ENCODE data around the gene KRTDAP.

The KRTDAP gene

GRCh38 chr19:35458192-35458591 is 32.1 kb downstream of the KRTDAP start:
- H3K27me3 ChIP-seq = no peaks in the 10 kb centered on the region
- no peaks in the 10 kb centered on the region for H4K20me1 ChIP-seq
- no peak for TF ChIP-seq Cebpa-rat (IDR thresholded peaks at IDR 0.05)
- peak overlapping the region; percentile 94; the same call in 1 of the 2 replicates for H3K4me2 ChIP-seq
- H3K27ac ChIP-seq = no peak overlapping the region
- no peak overlapping the region for H3K9ac ChIP-seq
- H3K4me1 ChIP-seq = peaks cover 54% of the 10 kb centered on the region
- H3K4me3 ChIP-seq = no peak overlapping the region
- no peaks in the 10 kb centered on the region for H3K36me3 ChIP-seq
- H3K9me3 ChIP-seq = no peaks in the 10 kb centered on the region

DNA sequence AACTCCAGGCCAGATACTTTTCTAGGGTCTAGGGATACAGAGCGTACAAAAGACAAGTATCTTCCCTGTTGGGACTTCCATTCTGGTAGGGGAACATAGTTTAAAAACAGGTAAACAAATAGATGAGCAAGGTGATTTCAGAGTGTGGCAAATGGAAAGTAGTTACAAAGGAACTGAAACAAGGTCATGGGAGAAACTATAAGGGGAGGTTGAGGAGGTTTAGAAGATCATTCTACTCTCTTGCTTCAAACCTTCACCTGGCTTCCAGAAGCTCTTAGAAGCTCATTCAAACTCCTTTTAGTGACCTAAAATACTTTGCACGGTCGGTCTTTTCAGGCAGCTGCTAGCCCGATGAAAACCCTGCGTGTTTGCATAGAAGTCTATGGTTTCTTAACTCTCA is 33.1 kb downstream of the KRTDAP start:
- H3K27ac ChIP-seq = no peak overlapping the region
- no peaks in the 10 kb centered on the region for H3K9me3 ChIP-seq
- no peak overlapping the region for H3K4me3 ChIP-seq
- H3K4me2 ChIP-seq = no peak overlapping the region
- peaks cover 53% of the 10 kb centered on the region for H3K4me1 ChIP-seq
- TF ChIP-seq Cebpa-rat (IDR thresholded peaks at IDR 0.05) = no peak
- H3K9ac ChIP-seq = no peak overlapping the region
- H3K36me3 ChIP-seq = no peaks in the 10 kb centered on the region
- H3K27me3 ChIP-seq = no peaks in the 10 kb centered on the region
- no peaks in the 10 kb centered on the region for H4K20me1 ChIP-seq

GRCh38 chr19:35455616-35456201 is 34.6 kb downstream of the KRTDAP start:
- Histone ChIP-seq H3K4me1 (peaks cover 53% of the 10 kb centered on the region), H3K4me2 (0 out of 2 replicates have a peak overlapping the region, but pooled peaks have one; percentile 13), H3K27ac (no peak overlapping the region)

DNA sequence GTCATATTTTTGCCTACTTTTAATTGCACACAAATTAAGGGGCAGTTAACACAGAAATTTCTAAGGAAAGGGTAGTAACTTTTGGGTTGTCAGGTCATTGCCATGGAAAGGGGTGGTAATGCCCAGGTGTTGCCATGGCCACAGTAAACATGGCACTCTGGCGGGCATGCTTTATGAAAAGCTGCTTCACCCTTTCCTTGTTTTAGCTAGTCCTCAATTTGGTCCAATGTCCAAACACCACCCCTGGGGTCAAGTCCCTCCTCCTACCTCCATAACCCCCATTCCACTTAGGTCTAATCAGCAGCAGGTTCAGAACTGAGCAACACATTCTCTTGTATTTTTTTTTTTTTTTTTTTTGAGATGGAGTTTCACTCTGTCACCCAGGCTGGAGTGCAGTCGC is 35.6 kb downstream of the KRTDAP start:
- Histone ChIP-seq H3K27ac (no peak overlapping the region), H3K4me2 (no peak overlapping the region), H3K4me3 (no peak overlapping the region), H4K20me1 (no peaks in the 10 kb centered on the region), H3K4me1 (peaks cover 51% of the 10 kb centered on the region), H3K27me3 (no peaks in the 10 kb centered on the region), H3K36me3 (no peaks in the 10 kb centered on the region), H3K9ac (no peak overlapping the region), H3K9me3 (no peaks in the 10 kb centered on the region)
- TF ChIP-seq Cebpa-rat (IDR thresholded peaks at IDR 0.05) = no peak

More at GRCh38 chr19:35455616-35456201, 34.6 kb downstream of the KRTDAP start:
- H3K9me3 ChIP-seq = no peaks in the 10 kb centered on the region
- no peaks in the 10 kb centered on the region for H4K20me1 ChIP-seq
- no peak overlapping the region for H3K4me3 ChIP-seq
- H3K27me3 ChIP-seq = no peaks in the 10 kb centered on the region
- H3K9ac ChIP-seq = no peak overlapping the region
- no peak for TF ChIP-seq Cebpa-rat (IDR thresholded peaks at IDR 0.05)
- no peaks in the 10 kb centered on the region for H3K36me3 ChIP-seq

GRCh38 chr19:35451338-35452096 is 38.7 kb downstream of the KRTDAP start:
- Histone ChIP-seq H3K36me3 (no peaks in the 10 kb centered on the region), H3K9ac (no peak overlapping the region), H4K20me1 (no peaks in the 10 kb centered on the region), H3K4me3 (no peak overlapping the region), H3K27me3 (no peaks in the 10 kb centered on the region), H3K4me1 (peaks cover 60% of the 10 kb centered on the region), H3K27ac (no peak overlapping the region), H3K4me2 (peak overlapping the region; percentile 69), H3K9me3 (no peaks in the 10 kb centered on the region)
- no peak for TF ChIP-seq Cebpa-rat (IDR thresholded peaks at IDR 0.05)

DNA sequence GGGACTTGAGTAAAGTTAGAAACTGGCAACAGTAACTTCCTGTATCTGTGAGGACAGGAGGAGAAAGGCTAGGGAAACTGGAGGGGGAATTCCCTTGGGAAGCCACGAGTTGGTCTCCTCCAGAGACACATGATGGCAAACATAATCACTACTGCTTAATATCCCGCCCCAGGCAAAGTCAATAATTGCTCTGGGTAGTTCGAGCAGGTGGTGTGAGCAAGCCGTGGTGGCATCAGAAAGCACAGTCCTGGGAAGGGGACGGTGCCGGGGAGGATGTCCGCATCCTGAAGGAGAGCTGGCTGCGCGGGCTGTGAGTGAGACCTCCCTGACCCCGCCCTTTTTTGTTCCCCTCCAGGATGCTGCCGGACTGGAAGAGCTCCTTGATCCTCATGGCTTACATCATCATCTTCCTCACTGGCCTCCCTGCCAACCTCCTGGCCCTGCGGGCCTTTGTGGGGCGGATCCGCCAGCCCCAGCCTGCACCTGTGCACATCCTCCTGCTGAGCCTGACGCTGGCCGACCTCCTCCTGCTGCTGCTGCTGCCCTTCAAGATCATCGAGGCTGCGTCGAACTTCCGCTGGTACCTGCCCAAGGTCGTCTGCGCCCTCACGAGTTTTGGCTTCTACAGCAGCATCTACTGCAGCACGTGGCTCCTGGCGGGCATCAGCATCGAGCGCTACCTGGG is 40.8 kb downstream of the KRTDAP start:
- no peak overlapping the region for H3K9ac ChIP-seq
- H3K4me3 ChIP-seq = no peak overlapping the region
- no peak for TF ChIP-seq Cebpa-rat (IDR thresholded peaks at IDR 0.05)
- H3K4me1 ChIP-seq = peaks cover 53% of the 10 kb centered on the region
- no peaks in the 10 kb centered on the region for H3K36me3 ChIP-seq
- no peaks in the 10 kb centered on the region for H4K20me1 ChIP-seq
- H3K27ac ChIP-seq = no peak overlapping the region
- peak overlapping the region; percentile 65 for H3K4me2 ChIP-seq
- H3K27me3 ChIP-seq = no peaks in the 10 kb centered on the region
- H3K9me3 ChIP-seq = no peaks in the 10 kb centered on the region

- Histone ChIP-seq H3K36me3 (no peaks in the 10 kb centered on the region), H3K9me3 (no peaks in the 10 kb centered on the region), H3K4me1 (peaks cover 54% of the 10 kb centered on the region), H3K27me3 (no peaks in the 10 kb centered on the region), H4K20me1 (no peaks in the 10 kb centered on the region), H3K27ac (no peak within 1 kb of the TSS), H3K4me2 (peak within 1 kb of the TSS; percentile 65), H3K9ac (no peak within 1 kb of the TSS), H3K4me3 (no peak within 1 kb of the TSS)
- no peak for TF ChIP-seq Cebpa-rat (IDR thresholded peaks at IDR 0.05)
Observed at GRCh38 chr19:35447606-35448469, 42.4 kb downstream of the KRTDAP start, which contains the start of gene FFAR2. Gene FFAR2, plus strand, starts transcription at chr19:35448257. Its CDS starts 1,458 bp downstream, at chr19:35449715.

- no peaks in the 10 kb centered on the region for H3K36me3 ChIP-seq
- no peak overlapping the region for H3K9ac ChIP-seq
- no peak overlapping the region for H3K4me3 ChIP-seq
- no peak overlapping the region for H3K27ac ChIP-seq
- peaks cover 55% of the 10 kb centered on the region for H3K4me1 ChIP-seq
- no peaks in the 10 kb centered on the region for H3K9me3 ChIP-seq
- TF ChIP-seq Cebpa-rat (IDR thresholded peaks at IDR 0.05) = no peak
- no peaks in the 10 kb centered on the region for H3K27me3 ChIP-seq
- H4K20me1 ChIP-seq = no peaks in the 10 kb centered on the region
- H3K4me2 ChIP-seq = no peak overlapping the region
Observed at GRCh38 chr19:35445826-35446593, 44.3 kb downstream of the KRTDAP start.

GRCh38 chr19:35444735-35445134 is 45.5 kb downstream of the KRTDAP start:
- Histone ChIP-seq H3K27ac (no peak overlapping the region), H3K9me3 (no peaks in the 10 kb centered on the region), H3K36me3 (no peaks in the 10 kb centered on the region), H3K4me3 (no peak overlapping the region), H3K4me1 (peaks cover 45% of the 10 kb centered on the region), H3K27me3 (no peaks in the 10 kb centered on the region), H3K9ac (no peak overlapping the region), H3K4me2 (no peak overlapping the region), H4K20me1 (no peaks in the 10 kb centered on the region)
- no peak for TF ChIP-seq Cebpa-rat (IDR thresholded peaks at IDR 0.05)

Data from BLaER1 (cell line).